SHP77 treated with DMSO at 0.1 percent for 48 hours (cell line): ENCODE measurements around the gene WDR54.

Source experiments
- DNase-seq: peaks from one replicate; lab custom pipeline; 2025; lab: John Stamatoyannopoulos, UW

Gene WDR54

GRCh38 chr2:74421221-74421870, at the start of gene WDR54, which contains the start of gene C2orf81:
TSS of gene WDR54 (plus strand) at chr2:74421730. CDS start at chr2:74422154, 424 bp downstream.
TSS of gene C2orf81 (minus strand) at chr2:74421619. CDS start at chr2:74421560, 59 bp downstream.
- peak; percentile 85 for DNase-seq

GRCh38 chr2:74372674-74373073, 48.9 kb upstream of the WDR54 start:
- no peak for DNase-seq

GRCh38 chr2:74373221-74373676, 48.3 kb upstream of the WDR54 start:
- no peak for DNase-seq

GRCh38 chr2:74373985-74374384, 47.5 kb upstream of the WDR54 start:
- no peak for DNase-seq

GRCh38 chr2:74374509-74375205, 46.9 kb upstream of the WDR54 start:
- peak; percentile 50 for DNase-seq

GRCh38 chr2:74375838-74376237, 45.7 kb upstream of the WDR54 start:
- DNase-seq = no peak

- DNase-seq = no peak
Observed at GRCh38 chr2:74378007-74378406, 43.5 kb upstream of the WDR54 start.

GRCh38 chr2:74379851-74380789, 41.4 kb upstream of the WDR54 start, which contains the start of gene DCTN1:
TSS of gene DCTN1 (minus strand) at chr2:74380311. CDS start at chr2:74380037, 274 bp downstream.
- no peak for DNase-seq

- no peak for DNase-seq
Observed at GRCh38 chr2:74381751-74382150, 39.8 kb upstream of the WDR54 start.

- no peak for DNase-seq
Observed at GRCh38 chr2:74383254-74383653, 38.3 kb upstream of the WDR54 start.

GRCh38 chr2:74384051-74384450, 37.5 kb upstream of the WDR54 start:
- DNase-seq = no peak

GRCh38 chr2:74385396-74385795, 36.1 kb upstream of the WDR54 start:
- no peak for DNase-seq

- DNase-seq = no peak
Observed at GRCh38 chr2:74387346-74387745, 34.2 kb upstream of the WDR54 start.

GRCh38 chr2:74390606-74391005, 30.9 kb upstream of the WDR54 start:
- DNase-seq = no peak

GRCh38 chr2:74391209-74391579, 30.3 kb upstream of the WDR54 start:
- DNase-seq = no peak

- peak; percentile 47 for DNase-seq
Observed at GRCh38 chr2:74391580-74392448, 29.7 kb upstream of the WDR54 start.

- DNase-seq = no peak
Observed at GRCh38 chr2:74392449-74392743, 29.1 kb upstream of the WDR54 start.

- no peak for DNase-seq
Observed at GRCh38 chr2:74393525-74393924, 28.0 kb upstream of the WDR54 start.

GRCh38 chr2:74396149-74396548, 25.4 kb upstream of the WDR54 start:
- no peak for DNase-seq

- DNase-seq = peak; percentile 14
Observed at GRCh38 chr2:74399785-74400184, 21.7 kb upstream of the WDR54 start.

- no peak for DNase-seq
Observed at GRCh38 chr2:74401891-74402290, 19.6 kb upstream of the WDR54 start.

- no peak for DNase-seq
Observed at GRCh38 chr2:74406035-74406434, 15.5 kb upstream of the WDR54 start.
